Mesothelial cell of epicardium (in vitro differentiated cells): Measurements from ENCODE around the gene FBXW10B. TPM values are rescaled to one million over a fixed set of nuclear protein-coding genes. Genes with fewer than 3 reads are reported as not detected.
"Not testable (repeated sequence)": the region's sequence is repeated elsewhere in the genome, so short reads cannot be mapped to it uniquely, and the experiment has no call there.

Experiments used
- DNase-seq, 2 experiments: peaks; one replicate each; pipeline ENCODE4 v3.0.0; 2021; ENCODE audit warnings: low spot score in 2 of 2; ENCODE audit not compliant: unreplicated experiment in 2 of 2
- H3K27ac Mint-ChIP-seq: 2 replicates; pipeline ENCODE4 v1.8.0; 2021; ENCODE audit warnings: mixed read lengths
- H3K27me3 Mint-ChIP-seq: 2 replicates; pipeline ENCODE4 v1.8.0; 2021; ENCODE audit warnings: low read depth, mixed read lengths
- H3K36me3 Mint-ChIP-seq: 2 replicates; pipeline ENCODE4 v1.8.0; 2021; ENCODE audit warnings: mixed read lengths
- H3K4me1 Mint-ChIP-seq: 2 replicates; pipeline ENCODE4 v1.8.0; 2021; ENCODE audit warnings: mixed read lengths
- H3K4me3 Mint-ChIP-seq: 2 replicates; pipeline ENCODE4 v1.8.0; 2021; ENCODE audit warnings: mild to moderate bottlenecking, moderate library complexity, mixed read lengths
- H3K9me3 Mint-ChIP-seq: 2 replicates; pipeline ENCODE4 v1.8.0; 2021; ENCODE audit warnings: mixed read lengths
- total RNA-seq: library from RNA; stranded (reverse); gene quantifications from 3 replicates; pipeline ENCODE4 v1.2.1, GENCODE V29; 2021

Gene FBXW10B
- total RNA-seq, 1 donor from 2014 or later = 1.5 TPM

GRCh38 chr17:15642505-15643251, 23.2 kb upstream of the FBXW10B start:
- H3K27ac Mint-ChIP-seq = peak overlapping the region; percentile 53
- DNase-seq, H3K36me3 Mint-ChIP-seq, H3K27me3 Mint-ChIP-seq, H3K4me3 Mint-ChIP-seq, H3K9me3 Mint-ChIP-seq: not testable (repeated sequence)
- peaks cover 10% of the 10 kb centered on the region for H3K4me1 Mint-ChIP-seq

DNA sequence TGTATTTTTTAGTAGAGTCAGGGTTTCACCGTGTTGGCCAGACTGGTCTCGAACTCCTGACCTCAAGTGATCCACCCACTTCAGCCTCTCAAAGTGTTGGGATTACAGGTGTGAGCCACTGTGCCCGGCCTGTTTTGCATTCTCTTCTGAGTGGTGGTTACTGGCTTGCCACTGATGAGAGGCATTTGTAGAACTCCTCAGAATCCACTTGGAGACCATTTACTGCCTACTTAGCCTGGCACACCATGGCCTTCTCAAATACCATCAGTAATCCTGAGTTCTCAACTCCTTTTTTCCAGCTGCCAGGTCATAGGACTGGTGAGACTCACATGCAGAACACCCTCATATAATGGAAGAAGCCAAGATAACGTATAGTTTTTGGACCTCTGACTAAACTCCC, 22.5 kb upstream of the FBXW10B start:
- not testable (repeated sequence) for H3K36me3 Mint-ChIP-seq, H3K27ac Mint-ChIP-seq, DNase-seq, H3K4me3 Mint-ChIP-seq, H3K9me3 Mint-ChIP-seq, H3K27me3 Mint-ChIP-seq
- peaks cover 10% of the 10 kb centered on the region for H3K4me1 Mint-ChIP-seq

DNA sequence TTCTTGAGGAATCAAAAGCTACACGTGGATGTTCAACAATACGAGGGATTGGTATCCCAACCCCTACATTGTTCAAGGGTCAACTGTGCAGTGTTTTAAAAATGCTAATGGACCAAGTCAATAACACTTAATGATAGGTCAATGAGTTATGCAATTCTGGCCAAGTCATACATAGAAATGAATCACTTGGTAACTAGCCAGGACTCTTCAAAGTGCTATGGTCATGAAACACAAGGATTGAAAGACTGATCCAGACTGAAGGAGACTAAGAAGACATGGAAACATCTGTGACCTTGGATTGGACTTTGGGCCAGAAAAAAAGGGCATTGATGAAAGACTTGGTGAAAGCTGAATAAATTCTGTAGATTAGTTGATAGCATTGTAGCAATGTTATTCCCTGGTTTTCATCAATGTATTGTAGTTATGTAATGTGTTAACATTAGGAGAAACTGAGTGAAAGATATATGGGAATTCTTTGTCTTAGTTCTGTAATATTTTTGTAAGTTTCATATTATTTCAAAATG, 11.5 kb upstream of the FBXW10B start:
- peaks cover 30% of the 10 kb centered on the region for H3K36me3 Mint-ChIP-seq
- not testable (repeated sequence) for H3K27me3 Mint-ChIP-seq, H3K4me1 Mint-ChIP-seq, DNase-seq, H3K27ac Mint-ChIP-seq, H3K9me3 Mint-ChIP-seq, H3K4me3 Mint-ChIP-seq

GRCh38 chr17:15629991-15630390, 10.5 kb upstream of the FBXW10B start:
- H3K27me3 Mint-ChIP-seq = not testable (repeated sequence)

GRCh38 chr17:15623661-15624209, 4.2 kb upstream of the FBXW10B start:
- H3K9me3 Mint-ChIP-seq, H3K36me3 Mint-ChIP-seq, H3K27me3 Mint-ChIP-seq, H3K4me3 Mint-ChIP-seq, H3K4me1 Mint-ChIP-seq, H3K27ac Mint-ChIP-seq, DNase-seq: not testable (repeated sequence)

More at GRCh38 chr17:15629991-15630390, 10.5 kb upstream of the FBXW10B start:
- H3K27ac Mint-ChIP-seq, H3K9me3 Mint-ChIP-seq, H3K4me1 Mint-ChIP-seq, H3K4me3 Mint-ChIP-seq, DNase-seq: not testable (repeated sequence)
- peaks cover 26% of the 10 kb centered on the region for H3K36me3 Mint-ChIP-seq

DNA sequence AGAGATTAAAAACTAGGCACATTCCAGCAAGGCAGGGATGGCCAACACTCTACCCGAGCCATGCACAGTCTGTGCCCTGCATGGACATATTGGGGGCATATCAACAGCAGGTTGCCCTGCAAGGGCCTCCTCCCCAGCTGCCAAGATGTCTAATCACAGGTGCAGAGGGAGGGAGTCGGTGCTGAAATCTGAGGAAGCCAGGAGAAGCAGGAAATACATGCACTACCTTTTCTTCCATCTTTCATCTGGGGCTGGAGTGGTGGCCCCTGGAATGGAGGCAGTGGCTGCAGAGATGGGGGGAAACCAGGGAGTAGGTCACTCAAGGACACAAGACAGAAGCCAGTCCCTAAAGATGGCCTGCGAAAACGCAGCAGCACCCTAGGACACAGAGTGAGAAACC, 3.8 kb upstream of the FBXW10B start:
- H3K9me3 Mint-ChIP-seq, DNase-seq, H3K36me3 Mint-ChIP-seq, H3K27me3 Mint-ChIP-seq, H3K4me1 Mint-ChIP-seq, H3K4me3 Mint-ChIP-seq, H3K27ac Mint-ChIP-seq: not testable (repeated sequence)

GRCh38 chr17:15622124-15622523, 2.6 kb upstream of the FBXW10B start:
- H3K4me3 Mint-ChIP-seq, H3K9me3 Mint-ChIP-seq, H3K4me1 Mint-ChIP-seq, DNase-seq, H3K27ac Mint-ChIP-seq, H3K36me3 Mint-ChIP-seq, H3K27me3 Mint-ChIP-seq: not testable (repeated sequence)

DNA sequence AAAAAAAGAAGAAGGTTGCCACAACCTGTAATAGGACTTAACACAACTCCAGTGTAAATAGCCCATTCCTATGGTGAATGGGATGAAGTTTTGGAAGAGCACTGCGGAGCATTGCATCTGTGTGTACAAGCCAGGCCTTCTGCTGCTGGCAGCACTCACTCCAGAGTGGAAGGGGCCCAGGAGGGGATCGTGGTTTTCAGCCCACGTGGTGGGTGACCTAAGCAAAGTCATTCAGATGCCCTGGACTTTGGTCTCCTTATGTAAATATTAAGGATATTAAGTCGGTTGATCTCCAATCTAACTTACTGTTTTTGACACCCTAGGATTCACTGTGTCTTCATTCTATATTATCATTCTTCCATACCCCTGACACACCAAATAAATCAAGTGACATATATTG, 2.7 kb downstream of the FBXW10B start:
- H3K9me3 Mint-ChIP-seq, H3K27me3 Mint-ChIP-seq, H3K36me3 Mint-ChIP-seq, H3K27ac Mint-ChIP-seq, DNase-seq, H3K4me1 Mint-ChIP-seq, H3K4me3 Mint-ChIP-seq: not testable (repeated sequence)

- H3K9me3 Mint-ChIP-seq, H3K36me3 Mint-ChIP-seq, H3K27me3 Mint-ChIP-seq, H3K4me3 Mint-ChIP-seq, DNase-seq, H3K4me1 Mint-ChIP-seq, H3K27ac Mint-ChIP-seq: not testable (repeated sequence)
Measured at GRCh38 chr17:15615850-15616249, 3.7 kb downstream of the FBXW10B start.

DNA sequence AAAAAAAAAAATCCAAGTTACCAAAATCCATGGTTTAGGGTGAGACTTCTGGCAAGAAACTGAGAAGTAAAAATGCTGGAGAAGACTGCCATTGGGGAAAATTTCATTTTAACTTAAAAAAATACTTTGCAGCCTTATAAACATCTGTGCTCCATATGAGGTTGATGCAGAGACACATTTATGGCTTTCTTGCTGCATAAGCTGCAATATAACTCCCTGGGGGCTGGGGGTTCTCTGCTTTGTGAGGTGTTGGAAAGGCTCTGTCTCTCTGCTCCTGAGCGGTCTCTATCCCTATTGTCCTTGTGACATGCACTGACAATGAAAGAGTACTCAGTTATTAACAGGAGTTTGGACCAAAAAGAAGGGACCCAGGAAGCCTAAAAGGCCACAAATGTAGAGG, 6.4 kb downstream of the FBXW10B start:
- Mint-ChIP-seq H3K27ac (peak overlapping the region; percentile 8), H3K4me1 (peaks cover 13% of the 10 kb centered on the region)
- H3K27me3 Mint-ChIP-seq, H3K4me3 Mint-ChIP-seq, H3K36me3 Mint-ChIP-seq, H3K9me3 Mint-ChIP-seq, DNase-seq: not testable (repeated sequence)

DNA sequence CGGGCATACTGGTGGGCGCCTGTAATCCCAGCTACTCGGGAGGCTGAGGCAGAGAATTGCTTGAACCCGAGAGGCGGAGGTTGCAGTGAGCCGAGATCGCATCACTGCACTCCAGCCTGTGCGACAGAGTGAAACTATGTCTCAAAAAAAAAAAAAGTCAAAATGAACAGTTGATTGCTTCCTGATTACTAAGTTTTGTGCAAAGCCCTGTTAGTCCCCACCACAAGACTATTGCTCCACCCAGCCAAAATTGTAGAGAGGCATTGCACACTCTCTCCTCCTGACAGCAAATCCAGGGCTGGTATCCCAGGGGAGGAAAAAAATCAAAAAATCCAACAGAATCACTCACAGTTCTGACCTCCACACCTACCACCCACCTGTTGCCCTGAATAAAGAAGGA, 26.5 kb downstream of the FBXW10B start:
- H3K27me3 Mint-ChIP-seq, H3K4me1 Mint-ChIP-seq, H3K9me3 Mint-ChIP-seq, H3K27ac Mint-ChIP-seq, DNase-seq, H3K4me3 Mint-ChIP-seq, H3K36me3 Mint-ChIP-seq: not testable (repeated sequence)

DNA sequence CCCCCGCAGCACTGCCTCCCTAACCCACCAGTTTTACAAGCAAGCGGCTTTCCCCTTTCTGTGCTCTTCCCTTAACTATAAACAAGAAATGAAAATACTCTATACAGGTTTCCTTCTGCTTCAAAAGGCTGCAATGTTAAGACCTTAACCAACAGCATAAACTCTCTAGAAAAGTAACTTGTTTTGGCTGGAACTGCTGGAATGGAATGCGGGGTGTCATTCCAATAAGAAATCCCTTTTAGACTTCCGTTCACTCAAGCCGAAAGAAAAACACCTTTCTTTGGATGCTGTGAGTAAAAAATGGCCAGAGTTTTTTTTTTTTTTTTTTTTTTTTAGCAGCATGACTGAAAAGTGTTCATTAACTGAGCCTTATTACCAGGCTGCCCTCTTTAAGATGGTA, 27.5 kb downstream of the FBXW10B start:
- DNase-seq, H3K4me1 Mint-ChIP-seq, H3K9me3 Mint-ChIP-seq, H3K27me3 Mint-ChIP-seq, H3K4me3 Mint-ChIP-seq, H3K36me3 Mint-ChIP-seq: not testable (repeated sequence)
- peak overlapping the region; percentile 79 for H3K27ac Mint-ChIP-seq

- H3K4me1 Mint-ChIP-seq = peaks cover 15% of the 10 kb centered on the region
- not testable (repeated sequence) for H3K36me3 Mint-ChIP-seq, H3K9me3 Mint-ChIP-seq, H3K4me3 Mint-ChIP-seq, H3K27ac Mint-ChIP-seq, DNase-seq, H3K27me3 Mint-ChIP-seq
Measured at GRCh38 chr17:15590844-15591243, 28.7 kb downstream of the FBXW10B start.
